HepG2 (cell line): Measurements from ENCODE around the gene TLX1. TPM values are rescaled to one million over a fixed set of nuclear protein-coding genes. Genes with fewer than 3 reads are reported as not detected.

Experiments
- ATF2 ChIP-seq: sonication (generic); formaldehyde crosslinking; IDR thresholded peaks from 2 replicates; pipeline ENCODE4 v1.4.0; 2020; ENCODE audit warnings: missing genetic modification reagents
- BATF2 ChIP-seq: sonication (generic); formaldehyde crosslinking; IDR thresholded peaks from 2 replicates; pipeline ENCODE4 v1.8.0; 2022; ENCODE audit warnings: mild to moderate bottlenecking, missing genetic modification reagents, moderate library complexity
- E2F5 ChIP-seq: sonication (generic); formaldehyde crosslinking; conservative IDR thresholded peaks from 2 replicates; pipeline ENCODE4 v1.4.0; 2020; ENCODE audit warnings: missing genetic modification reagents
- IKZF4 ChIP-seq: sonication (generic); formaldehyde crosslinking; IDR thresholded peaks from 2 replicates; pipeline ENCODE4 v1.5.1; 2020; ENCODE audit warnings: borderline replicate concordance, mild to moderate bottlenecking, low read depth, missing genetic modification reagents; ENCODE audit errors: not compliant biosample characterization
- MED13 ChIP-seq: sonication (generic); formaldehyde crosslinking; IDR thresholded peaks from 2 replicates; pipeline ENCODE4 v1.5.0; 2020; ENCODE audit warnings: missing genetic modification reagents
- SOX13 ChIP-seq, 3 experiments: fragments of 450-650 bp in 1 of 3; sonication (generic) in 1 of 3; formaldehyde crosslinking in 1 of 3; IDR thresholded peaks in 2 of 3; conservative IDR thresholded peaks in 1 of 3; 2 replicates each; pipeline versions ENCODE4 v1.5.0 to v1.6.1; 2016 to 2020; ENCODE audit warnings: antibody characterized with exemption in 1 of 3, mild to moderate bottlenecking in 1 of 3, missing compliant biosample characterization in 1 of 3, missing genetic modification reagents in 1 of 3, moderate library complexity in 1 of 3
- SRF ChIP-seq: IDR thresholded peaks from 2 replicates; pipeline ENCODE4 v1.6.1; 2011; ENCODE audit warnings: mild to moderate bottlenecking, low read depth, low read length, moderate library complexity
- ZGPAT ChIP-seq: IDR thresholded peaks from 2 replicates; pipeline ENCODE4 v1.6.1; 2016; ENCODE audit warnings: mild to moderate bottlenecking
- ZNF121 ChIP-seq: sonication (generic); formaldehyde crosslinking; IDR thresholded peaks from 2 replicates; pipeline ENCODE4 v1.5.0; 2020; ENCODE audit warnings: mild to moderate bottlenecking, missing genetic modification reagents
- ZNF264 ChIP-seq: sonication (generic); formaldehyde crosslinking; IDR thresholded peaks from 2 replicates; pipeline ENCODE4 v1.4.0; 2020; ENCODE audit warnings: missing genetic modification reagents
- ZNF362 ChIP-seq: sonication (generic); formaldehyde crosslinking; IDR thresholded peaks from 2 replicates; pipeline ENCODE4 v1.4.0; 2020; ENCODE audit warnings: missing genetic modification reagents, mild to moderate bottlenecking, borderline replicate concordance
- ZNF543 ChIP-seq: sonication (generic); formaldehyde crosslinking; IDR thresholded peaks from 2 replicates; pipeline ENCODE4 v1.4.0; 2020; ENCODE audit warnings: mild to moderate bottlenecking, missing genetic modification reagents
- ZNF615 ChIP-seq: sonication (generic); formaldehyde crosslinking; IDR thresholded peaks from 2 replicates; pipeline ENCODE4 v1.5.0; 2020; ENCODE audit warnings: mild to moderate bottlenecking, missing genetic modification reagents, borderline replicate concordance
- ZNF704 ChIP-seq: sonication (generic); formaldehyde crosslinking; IDR thresholded peaks from 2 replicates; pipeline ENCODE4 v1.8.1; 2023; ENCODE audit warnings: mild to moderate bottlenecking, inconsistent platforms, moderate library complexity, missing genetic modification reagents, borderline replicate concordance
- polyA plus RNA-seq, 8 experiments: library from polyadenylated mRNA; depleted of rRNA in 3 of 8; stranded (reverse) in 7 of 8; unstranded in 1 of 8; fragments of >200 nt; fragmentation: Illumina TruSeq in 4 of 8; extraction: Trizol in 4 of 8; gene quantifications; 2 replicates each; pipeline versions ENCODE4 v1.2.1 to v1.2.3, GENCODE V29; 2011 to 2016; ENCODE audit warnings: low read depth in 4 of 8, missing spikeins in 1 of 8, mixed read lengths in 1 of 8; ENCODE audit not compliant: insufficient read depth in 1 of 8
- total RNA-seq, 5 experiments: library from RNA; depleted of rRNA; stranded (reverse); fragments of >200 nt; fragmentation: Illumina TruSeq; extraction: Trizol; gene quantifications; 2 replicates each; pipeline ENCODE4 v1.2.3, GENCODE V29; 2016; ENCODE audit warnings: low read depth in 1 of 5

The TLX1 gene
- total and polyA plus RNA-seq, 2 of the 13 experiments (the other 11 are each of a cell fraction or from before 2014, with no cell fraction given): 0.07 to 0.26 TPM

GRCh38 chr10:101123815-101124617 is 7.1 kb upstream of the TLX1 start (continued):
- TF ChIP-seq ZNF704 (CRISPR knock-in tag) (no peak), MED13 (CRISPR knock-in tag) (no peak), ZNF543 (CRISPR knock-in tag) (no peak), ZNF121 (CRISPR knock-in tag) (no peak), E2F5 (CRISPR knock-in tag) (no peak), ZGPAT (no peak), BATF2 (no peak), ZNF264 (CRISPR knock-in tag) (no peak), SOX13 (IDR thresholded peaks at IDR 0.05) (no peak), SOX13 (CRISPR knock-in tag; conservative IDR thresholded peaks at IDR 0.05 in 1 of 2, IDR thresholded peaks at IDR 0.05 in 1 of 2) (no peak), SRF (no peak), ZNF362 (CRISPR knock-in tag) (no peak), ZNF615 (CRISPR knock-in tag) (no peak), ATF2 (no peak), IKZF4 (CRISPR knock-in tag) (no peak)
